SK-N-SH treated with all-trans-retinoic acid at 6 μM for 48 hours (cell line): ENCODE measurements around the gene INPP4B.

Experiments
- CREB5 ChIP-seq: fragments of 250-450 bp; sonication (Bioruptor Pico); IDR thresholded peaks from 2 replicates; pipeline ENCODE4 v1.5.1; 2020; ENCODE audit warnings: low read depth, mild to moderate bottlenecking, moderate library complexity
- GLIS3 ChIP-seq: fragments of 250-450 bp; sonication (Bioruptor Pico); IDR thresholded peaks from 2 replicates; pipeline ENCODE4 v1.5.0; 2020; ENCODE audit warnings: mild to moderate bottlenecking, moderate library complexity
- OSR1 ChIP-seq: fragments of 250-450 bp; sonication (Bioruptor Pico); IDR thresholded peaks from 2 replicates; pipeline ENCODE4 v1.8.0; 2022; ENCODE audit warnings: moderate library complexity, mild to moderate bottlenecking, inconsistent platforms
- PATZ1 ChIP-seq: fragments of 250-450 bp; sonication (Bioruptor Pico); IDR thresholded peaks from 2 replicates; pipeline ENCODE4 v1.8.0; 2020; ENCODE audit warnings: mild to moderate bottlenecking, moderate library complexity, borderline replicate concordance
- RARB ChIP-seq: fragments of 250-450 bp; sonication (Bioruptor Pico); IDR thresholded peaks from 2 replicates; pipeline ENCODE4 v1.8.0; 2021; ENCODE audit warnings: mild to moderate bottlenecking, moderate library complexity

- no peak for TF ChIP-seq GLIS3 (CRISPR knock-in tag)
- no peak for TF ChIP-seq CREB5 (CRISPR knock-in tag)
- no peak for TF ChIP-seq OSR1 (CRISPR knock-in tag)
- no peak for TF ChIP-seq RARB
- no peak for TF ChIP-seq PATZ1 (CRISPR knock-in tag)
These were observed 753.2 kb downstream of the INPP4B start for GRCh38 chr4:142092941-142093340.
